HEK293 (cell line): ENCODE data around the gene NPAS2.

ENCODE experiments used
- CTCF ChIA-PET: fragments of 350-600 bp; formaldehyde crosslinking; extraction: SDS; loops from one replicate; lab custom pipeline; 2021; ENCODE audit warnings: antibody characterized with exemption; lab: Yijun Ruan, JAX
- POLR2A ChIA-PET: fragments of 300-600 bp; formaldehyde crosslinking; extraction: SDS; loops from one replicate; lab custom pipeline; 2020; ENCODE audit warnings: antibody characterized with exemption, inconsistent platforms; lab: Yijun Ruan, JAX
- H3K27ac ChIP-seq: fragments of 200-500 bp; sonication (Bioruptor generic); 2 replicates; pipeline ENCODE4 v1.5.1; 2014; ENCODE audit warnings: low read depth, low read length, control low read depth, inconsistent platforms; ENCODE audit errors: extremely low read depth
- H3K36me3 ChIP-seq, 2 experiments: fragments of 200-500 bp in 1 of 2; sonication (Bioruptor generic) in 1 of 2; 1 replicate in 1 of 2; 2 replicates in 1 of 2; pipeline ENCODE4 v1.5.1; 2014 to 2017; ENCODE audit warnings: inconsistent platforms in 2 of 2, low read length in 2 of 2; ENCODE audit not compliant: control insufficient read depth in 2 of 2, insufficient read depth in 1 of 2
- H3K4me1 ChIP-seq: fragments of 200-500 bp; sonication (Bioruptor generic); 2 replicates; pipeline ENCODE4 v1.5.1; 2014; ENCODE audit warnings: mild to moderate bottlenecking, low read length, inconsistent platforms; ENCODE audit not compliant: control insufficient read depth, insufficient read depth
- H3K4me3 ChIP-seq: 2 replicates; pipeline ENCODE4 v1.5.1; 2011; ENCODE audit warnings: low read depth, mild to moderate bottlenecking, control low read depth, low read length, moderate library complexity
- H3K9me3 ChIP-seq: fragments of 200-500 bp; sonication (Bioruptor generic); 2 replicates; pipeline ENCODE4 v1.5.1; 2014; ENCODE audit warnings: low read depth, low read length, inconsistent platforms; ENCODE audit not compliant: control insufficient read depth, insufficient read depth
- IKZF3 ChIP-seq: fragments of 450-650 bp; IDR thresholded peaks from 2 replicates; pipeline ENCODE4 v1.5.0; 2018; ENCODE audit warnings: missing biosample characterization, mild to moderate bottlenecking, missing genetic modification characterization, moderate library complexity
- KLF10 ChIP-seq: fragments of 450-650 bp; IDR thresholded peaks from 2 replicates; pipeline ENCODE4 v1.5.1; 2018; ENCODE audit warnings: missing biosample characterization, mild to moderate bottlenecking, missing genetic modification characterization
- MZF1 ChIP-seq: fragments of 450-650 bp; formaldehyde crosslinking; IDR thresholded peaks from 2 replicates; pipeline ENCODE4 v1.5.1; 2017; ENCODE audit warnings: missing biosample characterization, missing genetic modification characterization, borderline replicate concordance
- REST ChIP-seq: fragments of 450-650 bp; formaldehyde crosslinking; IDR thresholded peaks from 2 replicates; pipeline ENCODE4 v1.5.1; 2016; ENCODE audit warnings: missing biosample characterization, missing genetic modification characterization
- ZNF114 ChIP-seq: fragments of 450-650 bp; formaldehyde crosslinking; IDR thresholded peaks from 2 replicates; pipeline ENCODE4 v1.5.0; 2017; ENCODE audit warnings: missing biosample characterization, missing genetic modification characterization
- ZNF140 ChIP-seq: fragments of 450-650 bp; formaldehyde crosslinking; IDR thresholded peaks from 2 replicates; pipeline ENCODE4 v1.5.1; 2016; ENCODE audit warnings: missing biosample characterization, missing genetic modification characterization
- ZNF391 ChIP-seq: fragments of 450-650 bp; formaldehyde crosslinking; IDR thresholded peaks from 2 replicates; pipeline ENCODE4 v1.5.1; 2016; ENCODE audit warnings: low read depth, missing biosample characterization, missing genetic modification characterization, borderline replicate concordance
- ZNF521 ChIP-seq: fragments of 450-650 bp; formaldehyde crosslinking; IDR thresholded peaks from 2 replicates; pipeline ENCODE4 v1.5.1; 2017; ENCODE audit warnings: missing biosample characterization, mild to moderate bottlenecking, missing genetic modification characterization
- ZNF571 ChIP-seq: fragments of 450-650 bp; formaldehyde crosslinking; IDR thresholded peaks from 2 replicates; pipeline ENCODE4 v1.5.0; 2017; ENCODE audit warnings: missing biosample characterization, missing genetic modification characterization
- ZNF670 ChIP-seq: fragments of 450-650 bp; formaldehyde crosslinking; IDR thresholded peaks from 2 replicates; pipeline ENCODE4 v1.5.1; 2016; ENCODE audit warnings: missing biosample characterization, missing genetic modification characterization, low read depth
- ZNF704 ChIP-seq: fragments of 450-650 bp; formaldehyde crosslinking; IDR thresholded peaks from 2 replicates; pipeline ENCODE4 v1.5.1; 2016; ENCODE audit warnings: missing biosample characterization, missing genetic modification characterization
- TF ChIP-seq, protein P1 (sequence below): fragments of 450-650 bp; formaldehyde crosslinking; IDR thresholded peaks from 2 replicates; pipeline ENCODE4 v1.5.1; 2017; ENCODE audit warnings: missing biosample characterization, missing genetic modification characterization

The NPAS2 gene

GRCh38 chr2:100991404-100991773 lies 171.4 kb downstream of the NPAS2 start:
- TF ChIP-seq ZNF704 (tag by site-specific recombination) (no peak), KLF10 (tag by site-specific recombination) (no peak), ZNF140 (tag by site-specific recombination) (no peak)
- Histone ChIP-seq H3K36me3 (peaks cover 0 to 9% of the 10 kb centered on the region in 2 experiments; a peak in 2 of 3 replicates), H3K4me3 (no peak overlapping the region), H3K27ac (no peak overlapping the region), H3K4me1 (no peaks in the 10 kb centered on the region), H3K9me3 (no peaks in the 10 kb centered on the region)
- ChIA-PET CTCF (no interaction called here), POLR2A (interaction anchor here (2.4 kb wide), 1 partner anchor 10 kb away, joined by 7 read pairs; the partner anchor contains the start of gene RPL31)

- H3K9me3 ChIP-seq = no peaks in the 10 kb centered on the region
- CTCF ChIA-PET = no interaction called here
Measured at GRCh38 chr2:100992262-100992661, 172.3 kb downstream of the NPAS2 start.

DNA sequence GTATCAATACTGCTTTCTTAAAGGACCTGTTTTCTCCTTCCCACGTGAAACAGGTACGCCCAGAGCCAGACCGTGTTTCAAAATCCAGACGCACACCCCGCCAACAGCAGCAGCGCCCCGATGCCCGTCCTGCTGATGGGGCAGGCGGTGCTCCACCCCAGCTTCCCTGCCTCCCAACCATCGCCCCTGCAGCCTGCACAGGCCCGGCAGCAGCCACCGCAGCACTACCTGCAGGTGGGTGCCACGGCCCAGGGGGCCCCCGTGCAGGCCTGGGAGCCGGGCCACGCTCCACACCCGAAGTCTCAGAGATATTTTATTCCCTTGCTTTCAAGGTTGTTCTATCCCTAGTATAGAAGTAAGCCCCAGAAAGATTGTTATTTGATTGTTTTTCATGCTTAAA lies 173.4 kb downstream of the NPAS2 start:
- Histone ChIP-seq H3K36me3 (peaks cover 0 to 9% of the 10 kb centered on the region in 2 experiments; a peak in 2 of 3 replicates), H3K9me3 (no peaks in the 10 kb centered on the region), H3K27ac (no peak overlapping the region), H3K4me3 (no peak overlapping the region), H3K4me1 (no peaks in the 10 kb centered on the region)
- TF ChIP-seq ZNF114 (tag by site-specific recombination) (no peak), MZF1 (no peak), ZNF391 (tag by site-specific recombination) (no peak), ZNF521 (no peak), ZNF571 (tag by site-specific recombination) (no peak), IKZF3 (tag by site-specific recombination) (no peak)
- TF ChIP-seq, protein P1, sequence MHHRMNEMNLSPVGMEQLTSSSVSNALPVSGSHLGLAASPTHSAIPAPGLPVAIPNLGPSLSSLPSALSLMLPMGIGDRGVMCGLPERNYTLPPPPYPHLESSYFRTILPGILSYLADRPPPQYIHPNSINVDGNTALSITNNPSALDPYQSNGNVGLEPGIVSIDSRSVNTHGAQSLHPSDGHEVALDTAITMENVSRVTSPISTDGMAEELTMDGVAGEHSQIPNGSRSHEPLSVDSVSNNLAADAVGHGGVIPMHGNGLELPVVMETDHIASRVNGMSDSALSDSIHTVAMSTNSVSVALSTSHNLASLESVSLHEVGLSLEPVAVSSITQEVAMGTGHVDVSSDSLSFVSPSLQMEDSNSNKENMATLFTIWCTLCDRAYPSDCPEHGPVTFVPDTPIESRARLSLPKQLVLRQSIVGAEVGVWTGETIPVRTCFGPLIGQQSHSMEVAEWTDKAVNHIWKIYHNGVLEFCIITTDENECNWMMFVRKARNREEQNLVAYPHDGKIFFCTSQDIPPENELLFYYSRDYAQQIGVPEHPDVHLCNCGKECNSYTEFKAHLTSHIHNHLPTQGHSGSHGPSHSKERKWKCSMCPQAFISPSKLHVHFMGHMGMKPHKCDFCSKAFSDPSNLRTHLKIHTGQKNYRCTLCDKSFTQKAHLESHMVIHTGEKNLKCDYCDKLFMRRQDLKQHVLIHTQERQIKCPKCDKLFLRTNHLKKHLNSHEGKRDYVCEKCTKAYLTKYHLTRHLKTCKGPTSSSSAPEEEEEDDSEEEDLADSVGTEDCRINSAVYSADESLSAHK = no peak
- TF ChIP-seq, all 188 proteins: peak for 0
- CTCF ChIA-PET = no interaction called here
- POLR2A ChIA-PET = interaction anchor here (1.0 kb wide), 1 partner anchor 9 kb away, joined by 3 read pairs; the partner anchor contains the start of gene RPL31

More at GRCh38 chr2:100992262-100992661, 172.3 kb downstream of the NPAS2 start:
- TF ChIP-seq REST (tag by site-specific recombination) = peak; percentile 34; the same call in 1 of the 2 replicates
- TF ChIP-seq ZNF670 (tag by site-specific recombination) = no peak
- no peaks in the 10 kb centered on the region for H3K4me1 ChIP-seq
- H3K27ac ChIP-seq = no peak overlapping the region
- H3K36me3 ChIP-seq = peaks cover 0 to 9% of the 10 kb centered on the region in 2 experiments; a peak in 2 of 3 replicates
- POLR2A ChIA-PET = interaction anchor here (2.4 kb wide), 1 partner anchor 10 kb away, joined by 7 read pairs; the partner anchor contains the start of gene RPL31
- H3K4me3 ChIP-seq = no peak overlapping the region
